Fibroblast of the aortic adventitia (primary cell): Measurements from ENCODE around the gene S100PBP. TPM values are rescaled to one million over a fixed set of nuclear protein-coding genes. Genes with fewer than 3 reads are reported as not detected.

Experiments
- DNase-seq: peaks from one replicate; pipeline ENCODE4 v3.0.0-alpha.2; 2010; ENCODE audit warnings: low read depth
- H3K4me3 ChIP-seq: 2 replicates; pipeline ENCODE4 v1.5.1; 2011; ENCODE audit warnings: low read depth, mild to moderate bottlenecking, control low read depth, low read length, moderate library complexity
- CTCF ChIP-seq: IDR thresholded peaks from 2 replicates; pipeline ENCODE4 v1.5.1; 2011; ENCODE audit warnings: mild to moderate bottlenecking, low read length, control low read depth, inconsistent platforms; ENCODE audit not compliant: insufficient read depth
- total RNA-seq: library from RNA; depleted of rRNA; stranded (reverse); fragments of >200 nt; gene quantifications from 2 replicates; pipeline ENCODE4 v1.2.3, GENCODE V29; 2012; ENCODE audit warnings: low replicate concordance

S100PBP gene
- total RNA-seq, 1 donor: 42.4 TPM

- TF ChIP-seq CTCF: peak; percentile 92
- peak; percentile 43 for DNase-seq
- no peak overlapping the region for H3K4me3 ChIP-seq
Measured at GRCh38 chr1:32876341-32877210, 59.1 kb downstream of the S100PBP start.

GRCh38 chr1:32877211-32878110, 60.0 kb downstream of the S100PBP start:
- DNase-seq: no peak
- TF ChIP-seq CTCF: no peak
- no peak overlapping the region for H3K4me3 ChIP-seq

GRCh38 chr1:32878183-32878582, 60.7 kb downstream of the S100PBP start:
- peak; percentile 34 for DNase-seq
- H3K4me3 ChIP-seq: no peak overlapping the region
- TF ChIP-seq CTCF: no peak

GRCh38 chr1:32878637-32879041, 61.2 kb downstream of the S100PBP start:
- no peak overlapping the region for H3K4me3 ChIP-seq
- TF ChIP-seq CTCF: no peak
- DNase-seq: no peak

- H3K4me3 ChIP-seq: no peak overlapping the region
- no peak for TF ChIP-seq CTCF
- DNase-seq: no peak
Measured at GRCh38 chr1:32881291-32881690, 63.8 kb downstream of the S100PBP start.

- no peak overlapping the region for H3K4me3 ChIP-seq
Measured at GRCh38 chr1:32881871-32882850, 64.7 kb downstream of the S100PBP start.

More at GRCh38 chr1:32881871-32882850, 64.7 kb downstream of the S100PBP start:
- no peak for DNase-seq
- no peak for TF ChIP-seq CTCF
